A549 (cell line): ENCODE data around the gene RFX3. TPM values are rescaled to one million over a fixed set of nuclear protein-coding genes. Genes with fewer than 3 reads are reported as not detected.

ENCODE experiments used
- ATAC-seq, 2 experiments: fragments of 200-7000 bp in 1 of 2; fragments of >200 bp in 1 of 2; cut with Nextera tagmentation in 1 of 2; cut with Tn5 transposase in 1 of 2; 3 replicates each; pipeline versions ENCODE4 v1.8.0 to v1.9.1; 2018 to 2020; ENCODE audit warnings: mild to moderate bottlenecking in 1 of 2, moderate library complexity in 1 of 2
- CTCF ChIA-PET: fragments of 300-600 bp; sonication (Branson Sonifier 250); formaldehyde crosslinking; extraction: SDS; loops from one replicate; lab custom pipeline; 2021; ENCODE audit warnings: antibody characterized with exemption, inconsistent platforms; lab: Yijun Ruan, JAX
- POLR2A ChIA-PET: fragments of 350-600 bp; formaldehyde crosslinking; extraction: SDS; loops from one replicate; lab custom pipeline; 2021; ENCODE audit warnings: antibody characterized with exemption, inconsistent platforms; lab: Yijun Ruan, JAX
- DNase-seq, 2 experiments: peaks; one replicate each; pipeline versions ENCODE4 v3.0.0 to v3.0.0-alpha.2; 2011 to 2016; ENCODE audit warnings: low read depth in 1 of 2, low spot score in 1 of 2
- FAIRE-seq: peaks from 2 replicates; lab custom pipeline; 2011; peaks lifted over from hg19 to GRCh38; lab: Jason Lieb, UNC
- H3K27ac ChIP-seq, 2 experiments: fragments of >200 bp; sonication (Bioruptor Twin); formaldehyde crosslinking; 3 replicates each; pipeline ENCODE4 v1.5.1; 2016 to 2017
- H3K4me1 ChIP-seq: fragments of >200 bp; sonication (Bioruptor Twin); formaldehyde crosslinking; 3 replicates; pipeline ENCODE4 v1.6.1; 2016
- H3K4me2 ChIP-seq: fragments of >200 bp; sonication (Bioruptor Twin); formaldehyde crosslinking; 3 replicates; pipeline ENCODE4 v1.6.1; 2016
- H3K4me3 ChIP-seq: fragments of >200 bp; sonication (Bioruptor Twin); formaldehyde crosslinking; 3 replicates; pipeline ENCODE4 v1.5.1; 2016
- H3K9me3 ChIP-seq: fragments of >200 bp; sonication (Bioruptor Twin); formaldehyde crosslinking; 3 replicates; pipeline ENCODE4 v1.6.1; 2016
- CBX2 ChIP-seq: fragments of 200-600 bp; sonication (generic); IDR thresholded peaks from 2 replicates; pipeline ENCODE4 v1.6.1; 2016; ENCODE audit warnings: low read depth, mild to moderate bottlenecking, borderline replicate concordance
- CBX8 ChIP-seq: fragments of 200-600 bp; sonication (generic); IDR thresholded peaks from 2 replicates; pipeline ENCODE4 v1.6.1; 2016
- CHD2 ChIP-seq: fragments of 150-350 bp; IDR thresholded peaks from 2 replicates; pipeline ENCODE4 v1.6.1; 2014; ENCODE audit warnings: low read length; ENCODE audit not compliant: partially characterized antibody
- CHD4 ChIP-seq: fragments of 200-600 bp; sonication (generic); IDR thresholded peaks from 2 replicates; pipeline ENCODE4 v1.6.1; 2016; ENCODE audit warnings: antibody characterized with exemption, mild to moderate bottlenecking, borderline replicate concordance
- E2F6 ChIP-seq: IDR thresholded peaks from 2 replicates; pipeline ENCODE4 v1.6.1; 2012; ENCODE audit warnings: low read depth, borderline replicate concordance
- EHF ChIP-seq: fragments of 250-450 bp; sonication (Bioruptor Pico); IDR thresholded peaks from 2 replicates; pipeline ENCODE4 v1.5.0; 2020; ENCODE audit warnings: mild to moderate bottlenecking
- EHMT2 ChIP-seq: fragments of 200-600 bp; sonication (generic); IDR thresholded peaks from 2 replicates; pipeline ENCODE4 v1.6.1; 2016; ENCODE audit warnings: antibody characterized with exemption, low read depth, mild to moderate bottlenecking, moderate library complexity
- ELK1 ChIP-seq: fragments of 150-350 bp; IDR thresholded peaks from 2 replicates; pipeline ENCODE4 v1.6.1; 2014; ENCODE audit warnings: low read depth, mild to moderate bottlenecking, low read length
- EP300 ChIP-seq, 2 experiments: fragments of >200 bp; sonication (Bioruptor Twin); formaldehyde crosslinking; IDR thresholded peaks; 2 replicates in 1 of 2; 3 replicates in 1 of 2; pipeline ENCODE4 v1.6.1; 2016 to 2017
- FOSB ChIP-seq: fragments of 250-450 bp; sonication (Bioruptor Pico); IDR thresholded peaks from 2 replicates; pipeline ENCODE4 v1.5.0; 2020; ENCODE audit warnings: mild to moderate bottlenecking, moderate library complexity
- FOSL2 ChIP-seq, 2 experiments: fragments of 450-650 bp in 1 of 2; fragments of >200 bp in 1 of 2; sonication (Bioruptor Twin) in 1 of 2; formaldehyde crosslinking; IDR thresholded peaks; 2 replicates each; pipeline versions ENCODE4 v1.5.0 to v1.6.1; 2016 to 2020; ENCODE audit warnings: mild to moderate bottlenecking in 1 of 2, moderate library complexity in 1 of 2
- HDAC2 ChIP-seq: fragments of 200-600 bp; sonication (generic); IDR thresholded peaks from 2 replicates; pipeline ENCODE4 v1.6.1; 2016
- HEYL ChIP-seq: fragments of 250-450 bp; sonication (Bioruptor Pico); IDR thresholded peaks from 2 replicates; pipeline ENCODE4 v1.8.0; 2021; ENCODE audit warnings: mild to moderate bottlenecking, moderate library complexity
- HOXA7 ChIP-seq: fragments of 250-450 bp; sonication (Bioruptor Pico); IDR thresholded peaks from 2 replicates; pipeline ENCODE4 v1.5.0; 2020; ENCODE audit warnings: mild to moderate bottlenecking, moderate library complexity
- HOXB5 ChIP-seq: fragments of 250-450 bp; sonication (Bioruptor Pico); IDR thresholded peaks from 2 replicates; pipeline ENCODE4 v1.5.0; 2020; ENCODE audit warnings: mild to moderate bottlenecking, moderate library complexity
- JUN ChIP-seq, 2 experiments: fragments of >200 bp; sonication (Bioruptor Twin); formaldehyde crosslinking; IDR thresholded peaks; 2 replicates in 1 of 2; 3 replicates in 1 of 2; pipeline ENCODE4 v1.6.1; 2016 to 2017
- JUNB ChIP-seq: fragments of >200 bp; sonication (Bioruptor Twin); formaldehyde crosslinking; IDR thresholded peaks from 2 replicates; pipeline ENCODE4 v1.6.1; 2016
- KDM1A ChIP-seq: fragments of 200-600 bp; sonication (generic); IDR thresholded peaks from 2 replicates; pipeline ENCODE4 v1.6.1; 2016; ENCODE audit warnings: low read depth, mild to moderate bottlenecking
- MAFK ChIP-seq: fragments of 450-650 bp; IDR thresholded peaks from 2 replicates; pipeline ENCODE4 v1.6.1; 2014; ENCODE audit not compliant: partially characterized antibody
- MAX ChIP-seq: IDR thresholded peaks from 2 replicates; pipeline ENCODE4 v1.6.1; 2012
- NFE2L2 ChIP-seq: fragments of 150-350 bp; conservative IDR thresholded peaks from 2 replicates; pipeline ENCODE4 v1.6.1; 2014; ENCODE audit warnings: low read length
- NPAS2 ChIP-seq: fragments of 250-450 bp; sonication (Bioruptor Pico); IDR thresholded peaks from 2 replicates; pipeline ENCODE4 v1.8.0; 2022; ENCODE audit warnings: mild to moderate bottlenecking, moderate library complexity, borderline replicate concordance
- PHF8 ChIP-seq: fragments of 200-600 bp; sonication (generic); IDR thresholded peaks from 2 replicates; pipeline ENCODE4 v1.6.1; 2016; ENCODE audit warnings: low read depth, mild to moderate bottlenecking, antibody characterized with exemption, moderate library complexity, borderline replicate concordance
- POLR2A ChIP-seq: IDR thresholded peaks from 2 replicates; pipeline ENCODE4 v1.6.1; 2012; ENCODE audit warnings: mild to moderate bottlenecking, low read length
- POLR2AphosphoS2 ChIP-seq: conservative IDR thresholded peaks from 2 replicates; pipeline ENCODE4 v1.6.1; 2012; ENCODE audit warnings: low read length, improper control_type of control experiment, inconsistent platforms
- RARB ChIP-seq: fragments of 250-450 bp; sonication (Bioruptor Pico); IDR thresholded peaks from 2 replicates; pipeline ENCODE4 v1.8.0; 2021; ENCODE audit warnings: mild to moderate bottlenecking, moderate library complexity
- RNF2 ChIP-seq: fragments of 200-600 bp; sonication (generic); IDR thresholded peaks from 2 replicates; pipeline ENCODE4 v1.6.1; 2016; ENCODE audit warnings: low read depth, mild to moderate bottlenecking, antibody characterized with exemption, moderate library complexity, borderline replicate concordance
- SMC3 ChIP-seq: fragments of >200 bp; sonication (Bioruptor Twin); formaldehyde crosslinking; IDR thresholded peaks from 3 replicates; pipeline ENCODE4 v1.6.1; 2018; ENCODE audit warnings: inconsistent platforms
- TFCP2L1 ChIP-seq: fragments of 250-450 bp; sonication (Bioruptor Pico); IDR thresholded peaks from 2 replicates; pipeline ENCODE4 v1.5.0; 2021; ENCODE audit warnings: mild to moderate bottlenecking
- TP53 ChIP-seq: fragments of 250-450 bp; sonication (Bioruptor Pico); IDR thresholded peaks from 2 replicates; pipeline ENCODE4 v1.5.0; 2021; ENCODE audit warnings: mild to moderate bottlenecking, moderate library complexity
- USF2 ChIP-seq: fragments of 450-650 bp; IDR thresholded peaks from 2 replicates; pipeline ENCODE4 v1.6.1; 2014; ENCODE audit warnings: antibody characterized with exemption
- ZFP36 ChIP-seq: fragments of 450-650 bp; IDR thresholded peaks from 2 replicates; pipeline ENCODE4 v1.6.1; 2014; ENCODE audit warnings: borderline replicate concordance; ENCODE audit not compliant: partially characterized antibody
- ZNF302 ChIP-seq: fragments of 250-450 bp; sonication (Bioruptor Pico); IDR thresholded peaks from 2 replicates; pipeline ENCODE4 v1.9.0; 2021; ENCODE audit warnings: inconsistent platforms, mild to moderate bottlenecking, moderate library complexity
- ZSCAN20 ChIP-seq: fragments of 250-450 bp; sonication (Bioruptor Pico); IDR thresholded peaks from 2 replicates; pipeline ENCODE4 v1.8.0; 2022; ENCODE audit warnings: mild to moderate bottlenecking, moderate library complexity
- WGBS: methylation state at CpG from one replicate; pipeline ENCODE4 v1.1.6; 2017; ENCODE audit errors: missing lambda C conversion rate; 5-methylcytosine and 5-hydroxymethylcytosine counted together
- polyA plus RNA-seq, 4 experiments: library from polyadenylated mRNA; depleted of rRNA in 3 of 4; stranded (reverse); fragments of >200 nt; fragmentation: RNase III in 1 of 4; extraction: RNeasy Plus Mini Kit Qiagen cat#74134 plus additional on column Dnase treatment in 1 of 4; gene quantifications; 2 replicates in 3 of 4; 3 replicates in 1 of 4; pipeline ENCODE4 v1.2.3, GENCODE V29; 2011 to 2017

Gene RFX3
- polyA plus RNA-seq, 2 of the 4 experiments (the other 2 are of a cell fraction): 1.3 to 7.9 TPM

GRCh38 chr9:3268223-3268622 lies 257.6 kb downstream of the RFX3 start:
- POLR2A ChIA-PET: no interaction called here
- TF ChIP-seq PHF8 (no peak), CBX8 (no peak), EHF (CRISPR knock-in tag) (no peak), EP300 (IDR thresholded peaks at IDR 0.05) (no peak), TP53 (CRISPR knock-in tag) (no peak), TFCP2L1 (CRISPR knock-in tag) (no peak), ZSCAN20 (no peak), CBX2 (no peak), JUN (IDR thresholded peaks at IDR 0.05) (no peak), HOXB5 (CRISPR knock-in tag) (no peak), FOSL2 (IDR thresholded peaks at IDR 0.05) (no peak), FOSL2 (CRISPR knock-in tag; IDR thresholded peaks at IDR 0.05) (no peak), HOXA7 (CRISPR knock-in tag) (no peak), NPAS2 (CRISPR knock-in tag) (no peak), ZNF302 (CRISPR knock-in tag) (no peak), E2F6 (no peak)
- no peak overlapping the region for H3K27ac ChIP-seq
- CTCF ChIA-PET: interaction anchor here (1.1 kb wide), 1 partner anchor 173 kb away, joined by 3 read pairs; no protein-coding TSS in a partner anchor
- no peaks in the 10 kb centered on the region for H3K9me3 ChIP-seq
- H3K4me3 ChIP-seq: no peak overlapping the region
- FAIRE-seq: no peak
- no peak for ATAC-seq
- no peaks in the 10 kb centered on the region for H3K4me1 ChIP-seq
- no peak for DNase-seq
- H3K4me2 ChIP-seq: no peak overlapping the region
- 83% methylated on average over 1 of the region's 1 CpG for WGBS

- POLR2A ChIA-PET: no interaction called here
- FAIRE-seq (no peak), DNase-seq (no peak), ATAC-seq (no peak)
- no peak overlapping the region for H3K4me3 ChIP-seq
- WGBS: 89% methylated on average over 3 of the region's 3 CpGs
- H3K4me2 ChIP-seq: no peak overlapping the region
- H3K9me3 ChIP-seq: no peaks in the 10 kb centered on the region
- TF ChIP-seq NFE2L2: no peak
- TF ChIP-seq HOXA7 (CRISPR knock-in tag): no peak
- TF ChIP-seq ZFP36: no peak
- TF ChIP-seq CBX2: no peak
- H3K4me1 ChIP-seq: no peaks in the 10 kb centered on the region
- CTCF ChIA-PET: no interaction called here
- H3K27ac ChIP-seq: no peak overlapping the region
Observed at GRCh38 chr9:3263698-3264097, 262.1 kb downstream of the RFX3 start.

- TF ChIP-seq ELK1 (no peak), USF2 (no peak), MAFK (no peak), CHD4 (no peak), FOSL2 (IDR thresholded peaks at IDR 0.05) (no peak), FOSL2 (CRISPR knock-in tag; IDR thresholded peaks at IDR 0.05) (no peak), MAX (no peak), TP53 (CRISPR knock-in tag) (no peak), EHMT2 (no peak), ZNF302 (CRISPR knock-in tag) (no peak), POLR2AphosphoS2 (no peak), POLR2A (no peak), HEYL (no peak), CHD2 (no peak), HDAC2 (no peak), SMC3 (no peak), JUNB (no peak), RARB (CRISPR knock-in tag) (no peak), RNF2 (no peak), KDM1A (no peak), FOSB (CRISPR knock-in tag) (no peak)
- Histone ChIP-seq H3K9me3 (no peaks in the 10 kb centered on the region), H3K4me1 (no peaks in the 10 kb centered on the region), H3K27ac (no peak overlapping the region), H3K4me2 (no peak overlapping the region), H3K4me3 (no peak overlapping the region)
- DNase-seq (no peak), FAIRE-seq (no peak), ATAC-seq (no peak)
- WGBS: 90% methylated on average over 10 of the region's 10 CpGs
- ChIA-PET POLR2A (no interaction called here), CTCF (no interaction called here)
Observed at GRCh38 chr9:3262826-3263529, 262.8 kb downstream of the RFX3 start.
